Left colon (tissue), 2 donors: ENCODE measurements around the gene ELFN1. TPM values are rescaled to one million over a fixed set of nuclear protein-coding genes. Genes with fewer than 3 reads are reported as not detected.
"Not testable (repeated sequence)": the region's sequence is repeated elsewhere in the genome, so short reads cannot be mapped to it uniquely, and the experiment has no call there.

Source experiments
- ATAC-seq: fragments of 200-7000 bp; cut with Tn5 transposase; one replicate; pipeline ENCODE4 v1.9.1; 2020; ENCODE audit warnings: mild to moderate bottlenecking, moderate library complexity
- DNase-seq, 2 donors: peaks; one replicate each; pipeline ENCODE4 v3.0.0-alpha.2; 2020
- intact Hi-C, 2 donors: fragments of 100-400 bp; cut with DNase I in 1 of 2; cut with micrococcal nuclease in 1 of 2; formaldehyde crosslinking; loops; one replicate each; pipeline versions ENCODE4 v1.11.2 to v1.14.0; 2022; cut with DNase I, micrococcal nuclease
- total RNA-seq, 2 donors: library from RNA; stranded (reverse); fragmentation: NEBNext Ultra II Directional; extraction: Animal tissue kit (Norgen Biotek cat#: 25700); gene quantifications; one replicate each; pipeline ENCODE4 v1.2.1, GENCODE V29; 2021
- donor health status: DM: no; HTN: no; CAD: no.
- donor health status: DM: yes; HTN: yes; CAD: no.

Gene ELFN1
- total RNA-seq, 2 donors from 2014 or later, result 0.25 to 0.46 TPM

DNA sequence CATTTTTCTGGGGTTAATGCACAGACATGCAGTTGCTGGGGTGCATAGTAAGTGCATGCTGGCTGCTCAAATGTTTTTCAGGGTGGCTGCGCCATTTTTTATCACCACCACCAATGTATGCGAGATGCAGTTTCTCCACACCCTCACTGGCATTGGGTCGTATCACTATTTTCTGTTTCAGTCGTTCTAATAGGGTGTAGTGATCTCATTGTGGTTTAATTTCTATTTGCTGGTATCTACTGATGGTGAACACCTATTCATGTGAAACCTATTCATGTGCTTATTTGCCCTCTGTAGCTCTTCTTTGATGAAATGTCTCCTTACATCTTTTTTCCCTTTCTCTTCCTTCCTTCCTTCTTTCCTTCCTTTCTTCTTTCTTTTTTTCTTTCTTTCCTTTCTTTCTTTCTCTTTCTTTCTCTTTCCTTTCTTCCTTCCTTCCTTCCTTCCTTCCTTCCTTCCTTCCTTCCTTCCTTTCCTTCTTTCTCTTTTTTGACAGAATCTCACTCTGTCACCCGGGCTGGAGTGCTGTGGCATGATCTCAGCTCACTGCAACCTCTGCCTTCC, 84.3 kb downstream of the ELFN1 start:
- DNase-seq (no peak), ATAC-seq (no peak)
- intact Hi-C loops, result no loop called here

DNA sequence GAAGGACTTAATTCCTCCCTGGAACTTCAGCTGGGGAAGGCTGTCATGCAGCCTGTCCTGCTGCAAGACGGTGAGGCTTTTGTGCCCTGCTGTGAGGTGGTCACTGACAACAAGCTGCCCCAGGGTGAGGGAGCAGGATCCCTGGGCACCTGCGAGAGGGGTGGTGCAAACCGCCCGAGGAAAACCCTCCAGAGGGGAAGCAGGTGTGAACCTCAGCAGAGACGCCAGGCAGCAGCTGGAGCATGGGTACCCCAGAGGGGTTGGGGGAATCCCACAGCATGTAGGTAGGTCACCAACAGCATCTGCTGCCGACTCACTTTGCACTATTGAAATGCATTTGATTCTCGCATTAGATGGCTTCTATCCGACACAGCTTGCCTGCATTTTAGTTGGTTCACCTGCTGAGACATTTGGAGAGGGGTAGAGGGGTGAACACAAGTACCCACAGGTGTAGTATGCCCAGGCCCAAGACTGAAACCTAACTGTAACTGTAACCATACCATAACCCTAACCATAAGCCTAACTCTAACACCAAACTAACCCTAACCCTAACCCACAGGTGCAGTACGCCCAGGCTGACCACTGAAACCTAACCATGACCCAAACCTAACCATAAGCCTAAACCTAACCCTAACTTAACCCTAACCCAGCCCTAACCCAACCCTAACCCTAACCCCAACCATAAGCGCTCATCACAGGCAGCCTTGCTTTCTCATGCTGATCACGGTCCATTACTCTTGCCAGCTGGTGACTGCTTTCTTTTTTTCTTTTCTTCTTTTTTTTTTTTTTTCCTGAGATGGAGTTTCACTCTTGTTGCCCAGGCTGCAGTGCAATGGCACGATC, 85.9 kb downstream of the ELFN1 start:
- no peak for DNase-seq
- intact Hi-C loops, result no loop called here
- no peak for ATAC-seq

DNA sequence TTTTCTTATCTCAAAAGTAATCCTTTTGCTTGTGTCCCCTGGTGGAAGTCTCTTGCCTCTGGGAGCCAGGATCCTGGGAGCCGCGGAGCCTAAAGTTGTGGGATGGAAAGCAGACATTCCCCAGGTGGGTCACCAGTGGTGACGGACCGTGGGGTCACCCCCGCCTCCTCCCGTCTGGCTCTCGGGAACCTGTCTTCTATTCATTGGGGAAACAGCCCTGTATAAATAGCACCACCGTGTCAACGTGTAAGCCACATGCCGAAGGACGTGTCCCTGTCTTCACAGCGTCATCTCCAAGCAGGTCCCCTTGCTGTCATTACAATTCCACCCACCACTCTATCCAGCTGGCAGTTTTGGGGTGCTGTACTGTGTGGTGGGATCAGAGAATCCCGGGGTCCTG, 87.5 kb downstream of the ELFN1 start:
- DNase-seq (no peak), ATAC-seq (no peak)
- intact Hi-C loops, result no loop called here

DNA sequence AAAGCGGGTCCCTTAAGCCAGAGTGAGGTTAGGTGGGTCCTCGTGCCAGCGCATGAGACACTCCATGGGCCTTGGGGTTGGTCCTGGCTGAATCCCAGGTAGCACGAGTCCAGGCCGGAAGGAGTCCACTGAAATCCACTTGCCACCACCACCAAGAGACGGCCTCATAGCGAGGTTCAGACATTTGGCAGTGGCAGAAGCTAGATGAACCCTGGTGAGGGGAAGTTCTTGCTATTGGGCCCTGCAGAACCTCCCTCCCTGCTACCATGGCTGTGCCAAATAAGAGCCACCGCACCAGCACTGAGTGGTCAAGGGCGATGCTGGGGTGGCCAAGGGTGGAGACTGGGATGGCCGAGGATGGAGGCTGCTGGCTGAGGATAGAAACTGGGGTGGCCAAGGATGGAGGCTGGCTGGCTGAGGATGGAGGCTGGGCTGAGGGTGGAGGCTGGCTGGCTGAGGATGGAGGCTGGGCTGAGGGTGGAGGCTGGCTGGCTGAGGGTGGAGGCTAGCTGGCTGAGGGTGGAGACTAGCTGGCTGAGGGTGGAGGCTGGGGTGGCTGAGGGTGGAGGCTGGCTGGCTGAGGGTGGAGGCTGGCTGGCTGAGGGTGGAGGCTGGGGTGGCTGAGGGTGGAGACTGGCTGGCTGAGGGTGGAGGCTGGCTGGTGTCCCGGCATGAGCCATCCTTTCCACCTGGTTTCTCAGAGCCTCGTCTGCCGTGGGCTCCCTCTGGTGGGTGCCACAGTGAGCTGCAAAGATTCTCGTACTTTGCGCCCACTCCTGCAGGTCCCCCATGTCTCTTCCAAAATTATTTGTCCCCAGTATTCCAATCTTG, 88.2 kb downstream of the ELFN1 start:
- peak; percentile 52 for ATAC-seq
- intact Hi-C loops, result no loop called here
- DNase-seq, result peak in 1 of 2 donors; percentile 29

DNA sequence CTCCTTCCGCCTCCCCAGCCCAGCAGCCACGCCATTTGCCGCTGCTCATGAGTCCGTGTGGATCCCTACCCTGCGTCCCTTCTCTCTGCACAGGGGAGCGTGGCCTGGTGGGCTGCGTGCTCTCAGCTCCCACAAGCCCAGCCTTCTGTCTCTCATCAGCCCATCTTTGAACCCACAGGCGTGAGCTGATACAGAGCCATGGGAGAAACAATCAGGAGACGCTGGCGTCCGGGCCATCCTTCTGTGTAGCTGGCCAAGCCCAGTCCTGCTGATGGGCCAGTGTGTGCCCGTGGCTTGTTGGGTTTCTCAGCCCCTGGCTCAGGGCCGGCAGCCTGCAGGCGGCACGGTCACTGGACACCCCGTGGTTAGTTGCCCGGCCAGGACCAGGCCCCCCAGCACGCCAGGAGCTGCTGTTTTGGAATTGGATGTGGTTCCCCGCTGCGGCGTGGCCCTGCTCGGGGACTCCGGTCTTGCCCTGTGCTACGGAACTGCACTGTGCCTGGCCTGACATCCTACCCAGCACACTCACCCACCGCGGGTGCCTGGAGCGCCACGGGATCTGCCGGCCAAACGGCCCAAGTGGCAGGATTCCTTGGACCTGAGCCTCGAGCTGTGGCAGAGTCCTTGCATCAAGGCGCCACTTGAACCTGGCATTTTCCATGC, 88.9 kb downstream of the ELFN1 start:
- no peak for ATAC-seq
- DNase-seq, result no peak
- intact Hi-C loops, result no loop called here

DNA sequence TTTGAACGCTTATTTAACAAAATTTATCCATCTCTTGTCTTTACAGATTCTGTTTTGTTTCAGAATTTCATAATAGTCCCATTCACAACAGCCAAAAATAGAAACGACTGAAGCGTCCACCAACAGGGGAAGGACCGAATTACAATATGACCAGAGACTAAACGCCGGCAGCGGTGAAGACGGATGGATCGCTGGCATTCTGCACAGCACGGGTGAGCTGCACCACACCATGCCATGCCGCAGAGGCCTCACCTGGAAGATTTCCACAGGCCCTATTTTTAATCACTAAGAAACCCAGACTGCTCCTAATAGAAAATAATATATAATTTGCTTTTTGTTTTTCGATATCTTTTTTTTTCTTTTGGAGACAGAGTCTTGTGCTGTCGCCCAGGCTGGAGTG, 91.0 kb downstream of the ELFN1 start:
- ATAC-seq (no peak), DNase-seq (no peak)
- intact Hi-C loops, result no loop called here

DNA sequence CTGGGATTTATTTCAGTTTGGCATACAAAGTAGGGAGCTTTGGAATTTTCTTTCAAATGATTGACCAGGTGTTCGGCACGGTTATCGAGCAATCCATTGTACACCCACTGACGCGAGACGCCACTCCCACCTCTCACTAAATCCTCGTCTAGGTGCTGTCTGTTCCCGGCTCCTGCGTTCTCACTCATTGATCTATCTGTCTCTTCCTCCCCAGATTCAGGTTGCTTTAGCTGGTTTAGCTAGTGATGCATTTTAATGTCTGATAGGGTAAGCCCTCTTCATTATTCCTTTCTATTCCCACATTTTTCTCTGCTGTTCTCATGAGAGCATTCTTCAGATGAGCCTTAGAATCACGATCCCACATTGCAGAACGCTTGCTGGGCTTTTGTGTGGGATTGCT, 91.7 kb downstream of the ELFN1 start:
- ATAC-seq, result no peak
- no peak for DNase-seq
- intact Hi-C loops, result no loop called here

DNA sequence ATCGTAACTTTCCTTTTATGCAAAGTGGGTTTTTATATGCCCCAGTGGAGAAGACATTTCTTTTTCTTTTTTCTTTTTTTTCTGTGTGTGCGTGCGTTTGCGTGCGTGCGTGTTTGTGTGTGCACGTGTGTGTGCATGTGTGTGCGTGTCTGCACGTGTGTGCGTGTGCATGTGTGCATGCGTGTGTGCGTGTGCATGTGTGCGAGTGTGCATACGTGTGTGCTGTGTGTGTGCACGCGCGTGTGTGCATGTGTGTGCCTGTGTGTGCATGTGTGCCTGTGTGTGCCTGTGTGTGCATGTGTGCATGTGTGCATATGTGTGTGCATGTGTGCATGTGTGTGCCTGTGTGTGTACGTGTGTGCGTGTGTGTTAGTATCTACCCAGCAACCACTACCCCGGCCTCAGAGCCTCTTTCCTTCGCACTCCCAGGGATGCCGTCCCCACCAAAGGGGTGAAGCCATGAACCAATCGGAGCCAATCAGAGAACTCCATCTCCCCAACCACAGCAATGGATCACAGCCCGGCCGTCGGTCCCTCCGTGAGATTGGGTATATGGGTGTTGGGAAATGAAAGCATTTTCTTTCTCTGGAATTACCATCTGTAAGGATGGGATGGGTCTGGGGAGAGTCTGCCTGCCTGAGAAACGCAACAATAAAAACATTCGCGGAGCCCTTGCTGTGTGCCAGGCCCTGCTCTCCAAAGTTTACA, 92.3 kb downstream of the ELFN1 start:
- no peak for ATAC-seq
- no peak for DNase-seq
- intact Hi-C loops, result no loop called here

DNA sequence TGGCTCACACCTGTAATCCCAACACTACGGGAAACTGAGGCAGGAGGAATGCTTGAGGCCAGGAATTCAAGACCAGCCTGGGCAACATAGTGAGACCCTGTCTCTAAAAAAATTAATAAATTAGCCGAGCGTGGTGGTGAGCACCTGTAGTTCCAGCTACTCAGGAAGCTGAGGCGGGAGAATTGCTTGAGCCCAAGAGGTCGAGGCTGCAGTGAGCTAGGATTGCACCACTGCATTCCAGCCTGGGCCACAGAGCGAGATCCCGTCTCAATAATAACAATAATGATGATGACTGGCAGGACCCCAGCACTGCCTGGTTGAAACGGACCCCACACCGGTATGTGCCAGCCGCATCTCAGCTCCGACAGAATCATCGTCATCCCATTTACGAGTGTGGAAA, 93.0 kb downstream of the ELFN1 start:
- intact Hi-C loops, result no loop called here
- DNase-seq, result no peak
- no peak for ATAC-seq

DNA sequence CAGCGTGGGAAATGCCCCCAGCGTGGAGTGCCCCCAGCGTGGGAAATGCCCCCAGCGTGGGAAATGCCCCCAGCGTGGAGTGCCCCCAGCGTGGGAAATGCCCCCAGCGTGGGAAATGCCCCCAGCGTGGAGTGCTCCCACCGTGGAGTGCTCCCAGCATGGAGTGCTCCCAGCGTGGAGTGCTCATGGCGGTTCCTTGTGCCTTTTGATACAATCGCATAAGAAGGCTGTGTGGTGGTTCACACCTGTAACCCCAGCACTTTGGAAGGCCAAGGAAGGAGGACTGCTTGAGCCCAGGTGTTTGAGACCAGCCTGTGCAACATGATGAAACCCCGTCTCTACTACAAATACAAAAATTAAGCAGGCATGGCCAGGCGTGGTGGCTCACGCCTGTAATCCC, 93.8 kb downstream of the ELFN1 start:
- intact Hi-C loops, DNase-seq, ATAC-seq: not testable (repeated sequence)

DNA sequence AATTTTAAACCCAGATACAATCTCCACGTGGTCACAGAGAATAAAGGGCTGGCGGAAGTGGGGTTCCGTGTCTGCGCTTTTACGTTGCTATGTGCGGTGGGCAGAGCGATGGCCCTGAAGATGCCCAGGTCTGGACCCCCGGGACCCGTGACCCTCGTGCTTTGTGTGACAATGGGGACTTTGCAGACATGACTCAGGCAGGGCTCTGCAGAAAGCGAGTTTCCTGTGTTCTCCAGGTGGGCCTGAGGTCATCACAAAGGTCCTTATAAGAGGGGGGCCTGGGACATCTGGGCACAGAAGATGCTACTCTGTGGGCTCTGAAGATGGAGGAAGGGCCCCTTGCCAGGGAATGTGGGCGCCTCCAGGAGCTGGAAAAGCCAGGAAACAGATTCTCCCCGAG, 95.3 kb downstream of the ELFN1 start:
- DNase-seq (no peak), ATAC-seq (no peak)
- intact Hi-C loops, result no loop called here

DNA sequence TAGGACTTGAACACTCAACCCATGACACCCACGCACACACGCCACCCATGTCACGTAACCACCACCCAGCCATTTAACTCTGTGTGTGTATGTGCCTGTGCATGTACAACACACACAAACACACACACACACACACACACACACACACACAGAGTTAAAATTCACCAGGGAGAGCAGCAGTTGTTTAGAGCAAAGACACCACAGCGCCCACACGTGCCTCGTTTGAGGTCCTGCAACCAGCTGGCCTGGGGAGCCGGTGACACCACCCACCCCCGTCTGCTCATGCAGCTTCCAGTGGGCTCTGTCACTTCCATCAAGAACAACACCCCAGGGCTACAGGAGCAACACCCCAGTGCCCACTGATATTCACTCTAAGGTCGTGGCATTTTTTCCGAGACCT, 97.4 kb downstream of the ELFN1 start:
- DNase-seq (no peak), ATAC-seq (no peak)
- intact Hi-C loops, result no loop called here

DNA sequence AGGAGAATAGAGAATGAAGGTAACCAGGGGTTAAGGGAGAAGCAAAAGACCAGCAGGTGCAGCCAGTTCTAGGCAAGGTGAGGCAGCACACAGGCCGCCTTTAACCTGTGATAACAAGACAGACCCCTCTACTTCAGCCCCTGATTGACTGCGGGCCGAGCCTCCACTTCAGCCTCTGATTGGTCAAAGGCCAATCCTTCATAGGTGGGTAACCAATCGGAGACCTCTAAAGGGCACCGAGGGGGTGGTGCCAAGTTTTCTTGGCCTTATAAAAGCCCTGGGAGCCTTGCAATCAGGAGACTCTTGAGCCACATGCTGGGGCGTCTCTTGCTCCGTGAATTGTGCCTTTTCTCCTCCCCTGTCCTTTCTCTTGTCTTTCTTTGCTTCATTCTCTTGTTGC, 98.8 kb downstream of the ELFN1 start:
- intact Hi-C loops, result no loop called here
- no peak for ATAC-seq
- DNase-seq, result no peak

DNA sequence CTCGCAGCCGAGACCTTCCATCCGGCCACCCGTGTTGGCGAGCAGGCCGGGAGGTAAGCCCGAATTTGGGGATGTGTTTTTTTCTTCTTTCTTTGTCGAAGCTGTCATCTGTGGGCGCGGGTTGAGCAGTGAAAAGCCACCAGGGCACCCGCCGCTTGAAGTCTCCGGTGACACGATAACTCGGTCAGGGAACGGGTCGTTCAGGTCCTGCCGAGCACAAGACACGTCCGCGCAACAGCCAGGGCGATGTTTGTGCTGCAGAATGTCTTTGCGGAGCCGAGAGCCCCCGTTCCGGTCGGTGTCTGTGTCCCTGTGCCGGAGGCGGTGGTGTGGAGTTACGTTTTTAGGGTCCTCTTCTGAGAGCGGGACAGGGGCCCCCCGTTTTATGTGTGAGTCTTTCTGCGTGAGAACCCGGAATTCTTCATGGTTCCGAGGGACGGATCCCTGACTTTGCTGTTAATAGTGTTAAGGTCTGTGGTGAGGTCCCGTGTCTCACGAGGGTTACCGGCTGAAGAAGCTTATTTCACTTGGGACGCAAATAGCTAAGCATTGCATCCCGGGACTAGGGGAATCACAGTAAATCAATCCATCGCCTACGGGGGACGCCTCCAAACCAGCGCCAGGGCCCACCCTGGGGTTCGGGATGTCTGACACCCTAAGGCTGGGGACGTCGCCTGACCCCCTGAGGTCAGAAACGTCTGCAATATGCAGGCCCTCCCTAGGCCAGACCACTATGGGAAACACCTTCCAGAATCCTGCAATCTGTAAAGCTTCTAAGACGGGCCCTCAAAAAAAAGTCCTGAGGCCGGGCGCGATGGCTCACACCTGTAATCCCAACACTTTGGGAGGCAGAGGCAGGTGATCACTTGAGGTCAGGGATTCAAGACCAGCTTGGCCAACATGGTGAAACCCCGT, 99.5 kb downstream of the ELFN1 start:
- no peak for ATAC-seq
- DNase-seq, result no peak
- intact Hi-C loops, result no loop called here

DNA sequence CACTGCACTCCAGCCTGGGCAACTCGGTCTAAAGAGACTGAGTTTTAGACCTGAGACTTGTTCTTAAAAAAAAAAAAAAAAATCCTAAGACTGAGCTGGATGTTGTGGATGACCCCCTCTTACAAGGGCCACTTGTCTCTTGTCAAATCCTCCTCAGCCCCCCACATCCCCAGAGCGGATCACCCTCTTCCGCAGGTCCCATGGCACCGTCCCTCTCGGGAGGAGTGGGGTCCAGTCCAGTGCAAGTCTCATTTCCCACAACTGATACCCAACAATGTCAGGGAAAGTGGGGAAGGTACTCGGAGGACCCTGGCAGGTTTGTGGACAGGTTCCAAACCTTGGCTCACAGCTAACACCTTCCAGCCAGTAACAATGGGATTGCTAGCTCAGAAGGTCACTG, 100.3 kb downstream of the ELFN1 start:
- DNase-seq (no peak), ATAC-seq (no peak)
- intact Hi-C loops, result no loop called here

DNA sequence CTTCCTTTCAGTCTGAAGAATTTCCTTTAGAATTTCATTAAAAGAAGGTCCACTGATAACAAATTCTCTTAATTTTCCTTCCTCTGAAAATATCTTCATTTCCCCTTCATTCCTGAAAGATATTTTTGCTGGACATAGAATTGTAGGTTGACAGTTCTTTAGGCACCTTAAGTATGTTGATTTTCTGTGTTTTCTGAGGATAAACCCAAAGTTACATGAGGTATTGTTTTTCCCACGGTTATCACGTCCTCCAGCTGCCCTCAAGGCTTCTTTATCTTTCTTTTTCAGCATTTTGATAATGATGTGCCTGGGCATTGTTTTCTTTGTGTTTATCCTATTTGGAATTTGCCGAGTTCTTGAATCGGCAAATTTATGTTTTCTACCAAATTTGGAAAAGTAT, 105.3 kb downstream of the ELFN1 start:
- DNase-seq, result no peak
- no peak for ATAC-seq

DNA sequence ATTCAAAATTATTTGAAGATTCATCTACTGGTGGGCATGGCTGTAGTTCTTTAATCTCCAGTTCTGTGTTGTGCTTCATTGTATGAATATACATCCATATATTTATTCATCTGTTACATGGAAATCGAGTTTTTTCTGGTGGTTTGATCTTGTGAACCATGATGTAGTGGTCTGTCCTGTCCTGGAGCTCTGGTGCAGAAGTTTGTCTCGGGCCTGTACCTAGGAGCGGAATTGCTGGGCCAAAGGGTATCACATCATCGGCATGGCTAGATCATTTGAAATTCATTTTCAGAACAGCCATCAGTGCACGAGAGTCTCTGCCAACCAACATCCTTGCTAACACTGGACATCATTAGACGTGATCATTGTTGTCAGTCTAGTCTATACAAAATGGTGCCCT, 107.0 kb downstream of the ELFN1 start:
- no peak for ATAC-seq

More for the DNA sequence above, 105.3 kb downstream of the ELFN1 start:
- intact Hi-C loops, result no loop called here

DNA sequence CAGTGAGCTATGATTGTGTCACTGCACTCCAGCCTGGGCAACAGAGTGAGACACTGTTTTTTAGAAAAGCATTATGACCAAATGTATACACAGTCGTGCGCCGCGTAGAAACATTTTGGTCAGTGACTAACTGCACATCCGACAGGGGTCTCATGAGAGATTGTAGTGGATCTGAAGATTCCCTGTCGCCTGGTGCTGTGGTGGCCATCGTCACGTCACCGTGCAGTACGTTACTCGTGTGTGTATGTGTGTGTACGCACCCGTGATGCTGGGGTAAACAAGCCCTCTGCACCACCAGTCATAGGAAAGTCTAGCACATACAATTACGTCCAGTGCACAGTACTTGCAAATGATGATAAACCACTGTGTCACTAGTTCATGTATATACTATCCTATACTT, 109.4 kb downstream of the ELFN1 start:
- DNase-seq (no peak), ATAC-seq (no peak)
- intact Hi-C loops, result no loop called here

More for the DNA sequence above, 107.0 kb downstream of the ELFN1 start:
- intact Hi-C loops, result no loop called here
- DNase-seq, result no peak
